ENCODE data around the gene MYO16.

The MYO16 gene

GRCh38 chr13:108629181-108629752 lies at the start of gene MYO16:
Gene MYO16, plus strand, starts transcription at chr13:108629611. Its CDS starts 234 bp downstream, at chr13:108629845.
- no peak within 1 kb of the TSS for H3K27ac ChIP-seq
- no peak for TF ChIP-seq ZFX (IDR thresholded peaks at IDR 0.05; ENCODE audit: borderline replicate concordance)
- no peak for TF ChIP-seq CTCF (IDR thresholded peaks at IDR 0.05)

GRCh38 chr13:108586826-108587225 lies 42.6 kb upstream of the MYO16 start:
- TF ChIP-seq CTCF (IDR thresholded peaks at IDR 0.05) (no peak), ZFX (IDR thresholded peaks at IDR 0.05; ENCODE audit: borderline replicate concordance) (no peak)
- H3K27ac ChIP-seq: no peak overlapping the region

GRCh38 chr13:108588516-108588915 lies 40.9 kb upstream of the MYO16 start:
- TF ChIP-seq CTCF (IDR thresholded peaks at IDR 0.05) (no peak), ZFX (IDR thresholded peaks at IDR 0.05; ENCODE audit: borderline replicate concordance) (no peak)
- H3K27ac ChIP-seq: no peak overlapping the region

GRCh38 chr13:108594153-108594552 lies 35.3 kb upstream of the MYO16 start:
- TF ChIP-seq CTCF (IDR thresholded peaks at IDR 0.05) (no peak), ZFX (IDR thresholded peaks at IDR 0.05; ENCODE audit: borderline replicate concordance) (no peak)

GRCh38 chr13:108595436-108596274 lies 33.8 kb upstream of the MYO16 start:
- no peak overlapping the region for H3K27ac ChIP-seq
- TF ChIP-seq CTCF (IDR thresholded peaks at IDR 0.05) (no peak), ZFX (IDR thresholded peaks at IDR 0.05; ENCODE audit: borderline replicate concordance) (no peak)

More at GRCh38 chr13:108594153-108594552, 35.3 kb upstream of the MYO16 start:
- H3K27ac ChIP-seq: no peak overlapping the region

GRCh38 chr13:108597943-108598342 lies 31.5 kb upstream of the MYO16 start:
- H3K27ac ChIP-seq: no peak overlapping the region
- TF ChIP-seq CTCF (IDR thresholded peaks at IDR 0.05) (no peak), ZFX (IDR thresholded peaks at IDR 0.05; ENCODE audit: borderline replicate concordance) (no peak)

GRCh38 chr13:108606424-108606823 lies 23.0 kb upstream of the MYO16 start:
- no peak for TF ChIP-seq CTCF (IDR thresholded peaks at IDR 0.05)
- H3K27ac ChIP-seq: no peak overlapping the region
